Suprapubic skin (tissue), 4 donors: ENCODE results near the gene ANKMY1. TPM values are rescaled to one million over a fixed set of nuclear protein-coding genes. Genes with fewer than 3 reads are reported as not detected.
"Not testable (repeated sequence)": the region's sequence is repeated elsewhere in the genome, so short reads cannot be mapped to it uniquely, and the experiment has no call there.

Experiments
- DNase-seq, 2 donors: peaks; one replicate each; pipeline ENCODE4 v3.0.0-alpha.2; 2019; ENCODE audit warnings: low spot score in 2 of 2
- H3K27ac ChIP-seq: fragments of 200-600 bp; sonication (generic); one replicate; pipeline ENCODE4 v1.5.1; 2019
- H3K27me3 ChIP-seq: fragments of 200-600 bp; sonication (generic); one replicate; pipeline ENCODE4 v1.5.1; 2019
- H3K36me3 ChIP-seq: fragments of 200-600 bp; sonication (generic); one replicate; pipeline ENCODE4 v1.5.1; 2019
- H3K4me1 ChIP-seq: fragments of 200-600 bp; sonication (generic); one replicate; pipeline ENCODE4 v1.5.1; 2019
- H3K4me3 ChIP-seq: fragments of 200-600 bp; sonication (generic); one replicate; pipeline ENCODE4 v1.5.1; 2019; ENCODE audit warnings: mild to moderate bottlenecking
- H3K9me3 ChIP-seq: fragments of 200-600 bp; sonication (generic); one replicate; pipeline ENCODE4 v1.5.1; 2019
- EP300 ChIP-seq: sonication (generic); formaldehyde crosslinking; IDR thresholded peaks from one replicate; pipeline ENCODE4 v1.6.1; 2017; ENCODE audit warnings: antibody characterized with exemption
- POLR2A ChIP-seq, 2 donors: fragments of 450-650 bp; IDR thresholded peaks; one replicate each; pipeline ENCODE4 v1.6.1; 2017; ENCODE audit warnings: antibody characterized with exemption in 2 of 2, mild to moderate bottlenecking in 2 of 2, moderate library complexity in 2 of 2
- POLR2AphosphoS5 ChIP-seq, 3 donors: sonication (generic); formaldehyde crosslinking; IDR thresholded peaks; one replicate each; pipeline ENCODE4 v1.6.1; 2017; ENCODE audit warnings: antibody characterized with exemption in 3 of 3
- WGBS: methylation state at CpG from one replicate; pipeline ENCODE4 v1.1.5; 2018; 5-methylcytosine and 5-hydroxymethylcytosine counted together
- total RNA-seq, 4 donors: library from RNA; depleted of rRNA; stranded (reverse); fragments of >200 nt; gene quantifications; one replicate each; pipeline ENCODE4 v1.1.0, GENCODE V29; 2016
- TF ChIP-seq, protein P1 (sequence below), 2 donors: fragments of 200-600 bp in 1 of 2; fragments of 450-650 bp in 1 of 2; sonication (generic) in 1 of 2; IDR thresholded peaks; one replicate each; pipeline ENCODE4 v1.5.1; 2016 to 2019; ENCODE audit warnings: antibody characterized with exemption in 2 of 2, mild to moderate bottlenecking in 1 of 2, moderate library complexity in 1 of 2

ANKMY1 gene
- total RNA-seq, 4 donors from 2014 or later = 12.2 to 52.1 (median 23.0) TPM

DNA sequence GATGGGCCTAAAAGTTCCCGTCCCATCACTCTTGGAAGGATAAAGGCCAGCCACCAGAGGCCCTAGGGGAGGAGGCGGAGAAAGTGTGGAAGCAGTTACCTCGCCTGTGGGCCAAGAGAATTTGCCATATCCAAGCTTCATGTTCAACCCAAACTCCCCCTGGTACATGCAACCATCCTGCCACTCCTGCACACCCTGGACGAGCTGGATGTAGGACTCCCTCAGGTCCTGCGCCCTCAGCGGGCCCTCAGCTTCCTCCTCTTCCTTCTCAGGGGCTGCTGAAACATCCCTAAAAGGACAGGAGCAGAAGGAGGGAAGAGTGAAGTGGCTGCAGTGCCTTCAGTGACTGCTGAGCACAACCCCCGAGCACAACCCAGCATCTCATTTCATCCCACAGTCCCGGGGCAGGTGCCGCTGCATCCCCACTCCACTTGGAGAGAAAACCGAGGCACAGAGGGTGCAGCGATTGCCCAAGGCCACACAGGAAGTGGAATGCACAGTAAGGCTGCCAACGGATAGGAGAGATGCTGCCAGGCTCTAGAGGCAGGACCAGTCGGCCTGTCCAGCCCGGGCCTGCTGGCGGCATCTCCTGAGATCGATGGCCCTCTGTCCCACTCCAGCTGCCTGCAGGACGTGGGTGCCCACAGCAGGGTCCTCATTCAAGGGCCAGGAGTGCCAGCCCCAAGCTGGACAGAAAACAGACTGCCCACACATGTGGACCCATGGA, 2.9 kb downstream of the ANKMY1 start:
- no peak for DNase-seq
- no peak overlapping the region for H3K27ac ChIP-seq
- H3K9me3 ChIP-seq = no peaks in the 10 kb centered on the region
- no peaks in the 10 kb centered on the region for H3K27me3 ChIP-seq
- peaks cover 30% of the 10 kb centered on the region for H3K36me3 ChIP-seq
- peaks cover 34% of the 10 kb centered on the region for H3K4me1 ChIP-seq
- H3K4me3 ChIP-seq = no peak overlapping the region
- TF ChIP-seq EP300 (no peak), POLR2A (IDR thresholded peaks at IDR 0.05) (no peak), POLR2AphosphoS5 (IDR thresholded peaks at IDR 0.05) (no peak)
- TF ChIP-seq, protein P1, sequence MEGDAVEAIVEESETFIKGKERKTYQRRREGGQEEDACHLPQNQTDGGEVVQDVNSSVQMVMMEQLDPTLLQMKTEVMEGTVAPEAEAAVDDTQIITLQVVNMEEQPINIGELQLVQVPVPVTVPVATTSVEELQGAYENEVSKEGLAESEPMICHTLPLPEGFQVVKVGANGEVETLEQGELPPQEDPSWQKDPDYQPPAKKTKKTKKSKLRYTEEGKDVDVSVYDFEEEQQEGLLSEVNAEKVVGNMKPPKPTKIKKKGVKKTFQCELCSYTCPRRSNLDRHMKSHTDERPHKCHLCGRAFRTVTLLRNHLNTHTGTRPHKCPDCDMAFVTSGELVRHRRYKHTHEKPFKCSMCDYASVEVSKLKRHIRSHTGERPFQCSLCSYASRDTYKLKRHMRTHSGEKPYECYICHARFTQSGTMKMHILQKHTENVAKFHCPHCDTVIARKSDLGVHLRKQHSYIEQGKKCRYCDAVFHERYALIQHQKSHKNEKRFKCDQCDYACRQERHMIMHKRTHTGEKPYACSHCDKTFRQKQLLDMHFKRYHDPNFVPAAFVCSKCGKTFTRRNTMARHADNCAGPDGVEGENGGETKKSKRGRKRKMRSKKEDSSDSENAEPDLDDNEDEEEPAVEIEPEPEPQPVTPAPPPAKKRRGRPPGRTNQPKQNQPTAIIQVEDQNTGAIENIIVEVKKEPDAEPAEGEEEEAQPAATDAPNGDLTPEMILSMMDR (IDR thresholded peaks at IDR 0.05) = no peak
- WGBS = 97% methylated on average over 10 of the region's 17 CpGs

DNA sequence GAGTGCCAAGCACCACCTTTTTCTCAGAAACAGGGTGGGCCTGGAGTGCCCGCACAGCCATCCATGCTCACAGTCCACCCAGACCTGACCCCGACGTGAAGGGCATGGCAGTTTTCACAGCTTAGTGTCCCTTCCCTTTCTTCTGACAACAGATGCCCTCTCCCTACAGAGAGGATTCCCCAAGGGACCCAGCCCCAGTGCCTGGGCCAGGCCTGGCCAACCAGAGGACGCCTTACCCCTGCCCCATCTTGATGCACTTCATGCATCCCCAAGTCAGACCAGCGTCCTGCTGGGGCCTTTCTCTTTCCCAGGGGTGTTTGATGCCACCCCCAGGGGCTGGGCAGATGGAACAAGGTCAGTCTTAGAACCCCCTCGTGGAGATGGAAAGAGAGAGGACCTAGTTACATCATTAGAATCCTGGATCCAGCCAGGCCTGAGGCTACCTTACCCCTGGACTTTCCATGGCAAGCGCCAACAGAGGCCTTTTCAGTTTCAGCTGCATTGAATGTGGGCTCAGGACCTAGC, 3.8 kb downstream of the ANKMY1 start:
- Histone ChIP-seq H3K36me3 (peaks cover 30% of the 10 kb centered on the region), H3K4me1 (peaks cover 24% of the 10 kb centered on the region), H3K27ac (no peak overlapping the region), H3K9me3 (no peaks in the 10 kb centered on the region), H3K27me3 (no peaks in the 10 kb centered on the region), H3K4me3 (no peak overlapping the region)
- no peak for DNase-seq
- WGBS = 98% methylated on average over 7 of the region's 7 CpGs
- TF ChIP-seq POLR2AphosphoS5 (IDR thresholded peaks at IDR 0.05) (no peak), POLR2A (IDR thresholded peaks at IDR 0.05) (no peak), EP300 (no peak)
- TF ChIP-seq, protein P1 (IDR thresholded peaks at IDR 0.05) = no peak

DNA sequence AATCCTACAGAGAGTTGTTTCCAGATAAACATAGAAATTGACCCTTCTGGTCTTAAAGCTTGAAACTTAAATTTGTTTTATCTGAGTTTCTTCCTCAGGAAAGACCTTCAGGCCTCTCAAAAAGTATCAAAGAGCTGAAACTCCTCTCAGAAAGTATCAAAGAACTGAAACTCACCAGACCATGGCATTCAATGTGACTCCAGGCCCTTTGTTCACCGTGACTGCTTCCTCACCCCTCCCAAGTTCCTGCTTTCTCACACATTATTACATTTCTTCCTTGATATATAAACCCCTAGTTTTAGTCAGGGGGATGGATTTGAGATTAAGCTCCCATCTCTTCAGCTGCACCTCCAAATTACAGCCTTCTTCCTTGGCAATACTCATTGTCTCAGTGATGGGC, 6.0 kb downstream of the ANKMY1 start:
- peaks cover 2% of the 10 kb centered on the region for H3K4me1 ChIP-seq
- no peak for TF ChIP-seq EP300
- no peak for TF ChIP-seq POLR2A (IDR thresholded peaks at IDR 0.05)
- TF ChIP-seq, protein P1 (IDR thresholded peaks at IDR 0.05) = no peak
- TF ChIP-seq POLR2AphosphoS5 (IDR thresholded peaks at IDR 0.05) = no peak
- no peaks in the 10 kb centered on the region for H3K9me3 ChIP-seq
- peaks cover 30% of the 10 kb centered on the region for H3K36me3 ChIP-seq
- no peak overlapping the region for H3K27ac ChIP-seq
- WGBS = 50% methylated on average over 1 of the region's 1 CpG
- DNase-seq = no peak
- H3K4me3 ChIP-seq = no peak overlapping the region
- no peaks in the 10 kb centered on the region for H3K27me3 ChIP-seq

DNA sequence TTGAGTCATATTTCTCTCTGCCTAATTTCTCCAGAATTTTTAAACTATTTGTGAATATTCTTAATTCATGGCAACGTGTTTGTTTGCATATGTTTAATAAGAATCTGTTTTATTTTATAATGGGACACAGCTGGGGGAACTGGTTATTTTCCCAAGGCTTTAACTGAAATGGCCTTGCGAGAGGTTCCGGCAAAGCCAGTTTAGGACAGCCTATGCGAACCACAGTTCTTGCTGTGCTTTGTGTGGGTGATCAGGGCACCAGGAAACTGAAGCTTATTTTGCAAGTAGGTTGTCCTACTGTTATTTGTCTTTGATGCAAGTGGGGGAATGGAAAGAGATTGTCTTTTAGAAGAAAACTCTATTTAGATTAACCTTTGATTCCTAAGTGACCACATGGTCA, 6.5 kb downstream of the ANKMY1 start:
- no peaks in the 10 kb centered on the region for H3K27me3 ChIP-seq
- DNase-seq = no peak
- H3K36me3 ChIP-seq = peaks cover 30% of the 10 kb centered on the region
- H3K4me3 ChIP-seq = no peak overlapping the region
- no peaks in the 10 kb centered on the region for H3K4me1 ChIP-seq
- TF ChIP-seq EP300 (no peak), POLR2A (IDR thresholded peaks at IDR 0.05) (no peak), POLR2AphosphoS5 (IDR thresholded peaks at IDR 0.05) (no peak)
- TF ChIP-seq, protein P1 (IDR thresholded peaks at IDR 0.05) = no peak
- 87% methylated on average over 4 of the region's 4 CpGs for WGBS
- H3K27ac ChIP-seq = no peak overlapping the region
- H3K9me3 ChIP-seq = no peaks in the 10 kb centered on the region

DNA sequence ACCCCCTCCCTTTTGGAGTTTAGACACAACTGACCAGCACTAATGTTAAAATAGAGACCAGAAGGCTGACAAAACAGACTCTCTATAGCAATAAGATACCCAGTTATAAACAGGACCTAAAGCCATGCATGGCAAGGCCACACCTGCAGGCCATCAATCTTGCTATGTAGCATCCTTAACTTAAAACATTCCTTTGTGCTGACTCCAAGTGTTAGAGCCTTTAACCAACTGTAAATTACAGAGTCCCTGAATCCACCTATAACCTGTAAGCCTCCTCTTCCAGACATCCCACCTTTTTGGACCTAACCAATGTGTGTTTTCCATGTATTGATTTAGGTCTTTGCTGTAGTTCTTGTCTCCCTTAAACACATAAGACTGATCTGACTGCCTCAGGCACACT, 17.9 kb downstream of the ANKMY1 start:
- Histone ChIP-seq H3K27me3 (no peaks in the 10 kb centered on the region), H3K4me3 (no peak overlapping the region), H3K9me3 (no peaks in the 10 kb centered on the region), H3K36me3 (peaks cover 26% of the 10 kb centered on the region), H3K4me1 (no peaks in the 10 kb centered on the region), H3K27ac (no peak overlapping the region)
- no peak for TF ChIP-seq POLR2AphosphoS5 (IDR thresholded peaks at IDR 0.05)
- TF ChIP-seq POLR2A (IDR thresholded peaks at IDR 0.05) = no peak
- TF ChIP-seq EP300 = no peak
- TF ChIP-seq, protein P1 (IDR thresholded peaks at IDR 0.05) = no peak
- no peak for DNase-seq

DNA sequence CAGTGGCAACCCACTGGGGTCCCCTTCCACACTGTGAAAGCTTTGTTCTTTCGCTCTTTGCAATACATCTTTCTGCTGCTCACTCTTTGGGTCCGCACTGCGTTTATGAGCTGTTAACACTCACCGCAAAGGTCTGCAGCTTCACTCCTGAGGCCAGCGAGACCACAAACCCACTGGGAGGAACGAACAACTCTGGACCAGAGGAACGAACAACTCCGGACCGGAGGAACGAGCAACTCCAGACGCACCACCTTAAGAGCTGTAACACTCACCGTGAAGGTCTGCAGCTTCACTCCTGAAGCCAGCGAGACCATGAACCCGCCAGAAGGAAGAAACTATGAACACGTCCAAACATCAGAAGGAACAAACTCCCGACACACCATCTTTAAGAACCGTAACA, 18.7 kb downstream of the ANKMY1 start:
- not testable (repeated sequence) for DNase-seq, H3K27me3 ChIP-seq, H3K9me3 ChIP-seq, H3K4me1 ChIP-seq, H3K4me3 ChIP-seq, H3K27ac ChIP-seq
- WGBS = 96% methylated on average over 17 of the region's 17 CpGs
- peaks cover 31% of the 10 kb centered on the region for H3K36me3 ChIP-seq
